Stimulated activated CD4-positive, alpha-beta T cell treated with anti-CD3 and anti-CD28 coated beads, Interleukin-4, amount 100 ng/mL, for 24 hours (primary cell): ENCODE results near the gene TMPRSS3.

Experiments used
- DNase-seq: peaks from one replicate; pipeline ENCODE4 v3.0.0-alpha.2; 2020

Gene TMPRSS3

DNA sequence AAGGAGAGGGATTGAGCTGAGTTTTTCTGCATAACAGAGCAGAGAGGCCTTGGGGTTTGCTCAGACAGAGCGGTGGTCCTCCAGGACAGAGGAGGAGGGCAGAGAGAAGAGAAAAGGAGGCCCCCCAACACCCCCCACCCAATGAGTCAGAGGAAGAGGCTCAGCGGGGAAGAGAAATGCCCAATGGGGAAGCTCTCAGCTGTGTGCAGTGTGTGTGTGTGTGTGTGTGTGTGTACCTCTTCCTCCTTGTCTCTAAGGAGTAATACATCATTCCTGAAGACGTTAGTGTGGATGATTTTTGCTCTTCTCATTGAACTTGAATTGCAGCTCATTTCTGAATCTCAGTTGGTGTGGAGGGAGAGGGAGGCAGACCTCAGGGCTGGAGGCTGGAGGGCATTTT, 8.7 kb downstream of the TMPRSS3 start:
- DNase-seq, result no peak

- DNase-seq, result no peak
Observed at GRCh38 chr21:42386034-42386591, 9.7 kb downstream of the TMPRSS3 start.

- DNase-seq, result no peak
Observed at GRCh38 chr21:42385619-42386018, 10.2 kb downstream of the TMPRSS3 start.

- DNase-seq, result no peak
Observed at GRCh38 chr21:42384989-42385388, 10.9 kb downstream of the TMPRSS3 start.

GRCh38 chr21:42384156-42384945, 11.5 kb downstream of the TMPRSS3 start:
- DNase-seq, result no peak

DNA sequence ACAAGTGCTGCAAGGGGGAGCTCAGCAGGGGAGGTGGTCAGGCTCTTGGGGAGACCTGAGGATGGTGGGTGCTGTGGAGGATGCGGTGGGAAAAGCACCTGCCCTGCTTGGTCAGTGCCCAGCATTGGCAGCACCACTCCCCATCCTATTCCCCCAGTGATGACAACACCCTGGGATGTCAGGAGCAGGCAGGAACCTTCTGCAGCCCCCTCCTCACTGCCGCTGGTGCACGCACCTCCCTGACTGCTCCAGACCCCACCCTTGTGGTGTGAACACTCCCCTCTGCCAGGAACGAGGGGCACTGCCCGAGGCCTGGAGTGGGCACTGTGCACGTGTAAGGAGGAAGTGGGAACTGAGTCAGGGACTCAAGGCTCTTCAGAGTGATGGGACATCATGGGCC, 12.5 kb downstream of the TMPRSS3 start:
- DNase-seq, result no peak

DNA sequence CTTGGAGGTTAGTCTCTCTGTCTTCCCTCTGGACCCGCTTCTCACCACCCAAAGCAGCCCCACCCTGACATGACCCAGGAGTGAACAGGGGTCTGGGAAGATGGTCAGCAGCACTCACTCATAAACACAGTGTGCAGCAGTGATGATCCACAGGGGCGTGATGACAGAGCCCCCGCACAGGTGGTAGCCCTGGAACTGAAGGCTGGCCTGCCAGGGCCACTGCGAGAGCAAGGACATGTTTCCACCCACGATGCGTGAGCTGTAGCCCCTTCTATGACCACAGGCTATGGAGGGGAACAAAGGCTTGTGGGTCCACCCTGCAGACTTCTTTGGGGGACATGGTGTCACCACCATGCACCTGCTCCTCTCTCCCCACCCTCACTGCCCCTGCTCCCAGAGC, 12.9 kb downstream of the TMPRSS3 start:
- no peak for DNase-seq

GRCh38 chr21:42381347-42381984, 14.4 kb downstream of the TMPRSS3 start:
- DNase-seq, result peak; percentile 20

DNA sequence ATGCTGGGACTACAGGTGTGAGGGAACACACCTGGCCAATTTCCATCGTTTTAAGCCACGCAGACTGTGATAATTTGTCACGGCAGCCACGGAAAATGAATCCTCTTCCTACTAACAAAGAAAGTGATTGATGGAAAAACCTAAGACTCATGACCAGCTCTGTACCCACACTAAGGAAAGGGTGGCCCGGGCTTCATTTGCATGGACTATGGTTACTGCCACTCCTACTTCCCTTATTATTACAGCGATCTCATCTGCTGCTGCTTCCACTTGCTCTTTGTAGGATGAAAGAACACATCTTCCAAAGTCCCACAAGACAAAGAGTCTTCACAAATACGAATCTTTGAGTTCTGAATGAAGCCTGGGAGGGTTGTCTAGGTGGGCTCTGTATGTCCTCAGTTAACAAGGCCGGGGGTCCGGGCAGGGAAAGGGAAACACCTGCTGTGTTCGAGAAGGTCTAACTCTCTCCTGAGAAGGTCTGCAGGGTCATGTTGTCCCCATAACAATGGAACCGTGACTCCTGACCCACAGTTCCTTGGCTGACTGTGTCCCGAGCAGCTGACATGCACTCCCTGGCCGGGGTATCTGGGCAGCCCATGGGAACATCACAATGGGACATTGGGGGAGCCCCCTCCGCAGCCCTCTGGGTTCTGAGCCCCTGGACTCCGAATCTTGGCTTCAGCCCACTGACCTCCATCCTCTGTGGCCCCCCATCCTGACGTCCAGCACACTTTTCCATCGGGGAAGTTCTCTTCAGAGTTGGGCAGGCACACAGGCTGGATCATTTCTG, 16.2 kb downstream of the TMPRSS3 start:
- no peak for DNase-seq

DNA sequence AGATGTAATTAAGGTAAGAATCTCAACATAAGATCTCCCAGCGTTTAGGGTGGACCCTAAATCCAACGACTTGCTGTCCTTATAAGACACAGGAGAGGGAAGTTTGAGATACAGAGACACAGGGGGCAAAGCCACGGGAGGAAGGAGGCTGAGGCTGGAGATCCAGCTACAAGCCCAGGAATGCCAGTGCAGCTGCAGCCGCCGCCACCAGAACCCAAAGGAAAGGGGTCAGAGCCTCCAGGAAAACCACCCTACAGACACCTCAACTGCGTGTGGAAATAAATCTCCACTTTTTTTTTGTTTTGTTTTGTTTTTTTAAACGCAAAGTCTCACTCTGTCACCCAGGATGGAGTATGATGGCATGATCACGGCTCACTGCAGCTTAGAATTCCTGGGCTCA, 17.4 kb downstream of the TMPRSS3 start:
- DNase-seq, result no peak

DNA sequence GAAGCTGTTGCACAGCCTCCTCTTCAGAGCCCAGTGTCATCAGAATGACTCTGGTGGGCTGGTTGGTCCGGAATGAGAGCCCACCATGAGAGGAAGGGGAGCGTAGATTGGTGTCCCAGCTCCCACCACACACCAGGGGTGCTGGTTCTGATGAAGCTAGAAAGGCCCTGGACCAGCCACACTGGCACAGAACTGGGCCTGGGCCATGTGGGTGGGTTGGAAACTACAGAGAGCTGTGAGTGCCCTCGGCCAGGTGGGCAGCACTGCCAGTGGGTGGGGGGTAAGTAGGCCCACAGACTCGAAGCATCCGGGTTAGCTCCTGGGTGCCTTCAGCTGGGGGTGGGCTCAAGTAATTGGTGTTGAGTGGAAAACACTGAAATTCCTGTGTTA, 17.9 kb downstream of the TMPRSS3 start:
- DNase-seq, result no peak

- DNase-seq, result no peak
Observed at GRCh38 chr21:42377211-42377950, 18.5 kb downstream of the TMPRSS3 start.

DNA sequence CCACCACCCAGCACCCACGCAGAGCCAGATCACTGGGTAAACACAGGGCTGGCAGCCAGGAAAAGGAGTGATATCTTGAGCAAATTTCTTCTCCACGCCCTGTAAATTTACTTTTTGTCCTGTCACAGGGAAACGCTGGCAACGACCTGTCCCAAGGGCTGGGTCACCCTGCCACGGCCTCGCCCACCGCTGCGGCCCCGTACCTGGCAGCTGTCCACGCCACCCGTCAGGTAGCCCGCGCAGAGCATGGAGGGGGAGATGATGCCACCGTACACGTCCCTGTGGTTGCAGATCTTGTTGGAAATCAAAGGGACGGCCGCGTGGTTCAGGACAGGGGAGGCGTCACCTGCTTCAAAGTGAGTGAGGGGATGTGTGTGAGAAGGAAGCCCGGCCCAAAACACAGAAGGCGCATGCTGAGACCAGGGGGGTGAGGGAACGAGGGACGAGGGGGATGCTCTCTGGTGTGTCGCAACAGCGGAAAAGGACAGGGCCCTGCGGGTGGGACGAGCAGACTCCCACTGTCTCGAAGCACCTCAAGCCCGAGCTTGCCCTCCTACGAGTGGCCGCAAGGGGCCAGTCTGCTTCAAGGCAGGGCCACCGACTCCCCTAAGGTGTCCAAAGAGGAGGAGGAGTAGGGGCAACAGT, 19.4 kb downstream of the TMPRSS3 start:
- no peak for DNase-seq

GRCh38 chr21:42375966-42376337, 19.9 kb downstream of the TMPRSS3 start:
- DNase-seq, result no peak

DNA sequence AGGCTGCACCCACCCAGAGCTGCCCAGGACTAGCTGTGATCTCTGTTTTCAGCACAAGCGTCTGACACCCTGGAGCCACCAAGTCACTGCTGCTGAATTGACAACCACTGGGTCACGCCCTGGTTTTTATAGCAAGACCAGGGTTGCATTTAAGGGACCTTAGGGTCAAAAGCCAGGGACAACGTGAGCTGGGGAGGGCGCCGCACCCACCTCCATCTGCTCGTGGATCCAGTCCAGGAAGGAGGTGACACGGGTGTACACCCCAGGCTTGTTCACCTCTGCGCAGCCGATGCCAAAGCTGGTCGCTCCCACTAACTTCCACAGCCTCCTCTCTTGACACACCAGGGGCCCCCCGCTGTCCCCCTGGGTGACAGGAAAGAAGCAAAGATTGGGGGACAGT, 20.3 kb downstream of the TMPRSS3 start:
- no peak for DNase-seq

GRCh38 chr21:42374864-42375499, 20.9 kb downstream of the TMPRSS3 start:
- DNase-seq, result no peak

DNA sequence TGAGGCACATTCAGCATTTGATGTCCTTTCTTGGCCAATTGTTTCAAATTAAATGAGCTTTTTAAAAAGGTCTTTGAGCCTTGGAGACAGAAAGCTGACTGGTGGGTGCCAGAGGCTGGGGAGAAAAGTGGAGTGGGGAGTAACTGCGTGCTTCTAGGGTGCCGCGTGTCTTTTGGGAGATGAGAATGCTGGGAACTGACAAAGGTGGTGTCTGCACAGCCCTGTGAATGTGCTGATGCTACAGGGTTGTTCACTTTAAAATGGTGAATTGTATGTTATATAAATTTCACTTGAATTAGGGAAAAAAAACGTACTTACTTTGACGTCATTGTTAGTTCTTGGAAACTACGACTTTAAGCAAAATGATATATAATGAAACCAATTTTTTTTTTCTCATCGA, 21.4 kb downstream of the TMPRSS3 start:
- no peak for DNase-seq

- DNase-seq, result no peak
Observed at GRCh38 chr21:42373908-42374455, 21.9 kb downstream of the TMPRSS3 start.

GRCh38 chr21:42373196-42373907, 22.5 kb downstream of the TMPRSS3 start:
- peak; percentile 27 for DNase-seq

DNA sequence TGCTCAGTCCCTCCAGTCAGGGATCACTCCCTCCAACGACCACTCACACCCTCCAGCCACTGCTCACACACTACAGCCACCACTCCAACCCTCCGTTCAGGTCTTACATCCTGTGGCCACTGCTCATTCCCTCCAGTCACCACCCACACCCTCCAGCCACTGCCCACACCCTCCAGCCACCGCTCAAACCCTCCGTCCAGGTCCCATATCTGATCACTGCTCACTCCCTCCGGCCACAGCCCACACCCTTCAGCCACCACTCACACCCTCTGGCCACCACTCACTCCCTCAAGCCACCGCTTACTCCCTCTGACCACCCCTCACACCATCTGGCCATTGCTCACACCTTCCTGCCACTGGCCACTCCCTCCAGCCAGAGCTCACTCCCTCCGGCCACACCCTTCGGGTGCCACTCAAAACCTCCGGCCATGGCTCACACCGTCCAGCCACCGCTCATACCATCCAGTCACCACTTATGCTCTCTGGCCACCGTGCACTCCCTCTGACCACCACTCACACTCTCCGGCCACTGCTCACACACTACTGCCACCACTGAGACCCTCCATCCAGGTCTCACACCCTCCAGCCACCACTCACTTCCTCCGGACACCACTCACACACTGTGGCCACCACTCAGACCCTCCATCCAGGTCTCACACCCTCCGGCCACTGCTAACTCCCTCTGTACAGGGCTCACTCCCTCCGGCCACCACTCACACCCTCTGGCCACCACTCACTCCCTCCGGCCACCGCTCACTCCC, 24.8 kb downstream of the TMPRSS3 start:
- no peak for DNase-seq
